ENCODE measurements around the gene ZNF428. TPM values are rescaled to one million over a fixed set of nuclear protein-coding genes. Genes with fewer than 3 reads are reported as not detected.

The ZNF428 gene
- total and polyA plus RNA-seq, 9 donors, result 11.6 to 69.0 (median 43.1) TPM

GRCh38 chr19:43562226-43562697 is 57.2 kb downstream of the ZNF428 start:
- no peak for DNase-seq
- no peaks in the 10 kb centered on the region for H3K27me3 ChIP-seq
- intact Hi-C loops (cut with DNase I), result no loop called here
- H3K4me3 ChIP-seq, result no peak overlapping the region
- H3K27ac ChIP-seq, result no peak overlapping the region
- H3K4me1 ChIP-seq (ENCODE audit: insufficient read depth), result peaks cover 3% of the 10 kb centered on the region
- 83 to 91% (median 86%) methylated on average over 6 of the region's 6 CpGs for WGBS, 3 donors
- H3K36me3 ChIP-seq, result no peaks in the 10 kb centered on the region
- TF ChIP-seq CTCF (IDR thresholded peaks at IDR 0.05), result no peak
- TF ChIP-seq POLR2A (IDR thresholded peaks at IDR 0.05), result no peak
- TF ChIP-seq EP300 (IDR thresholded peaks at IDR 0.05), result no peak
- H3K9me3 ChIP-seq, result no peaks in the 10 kb centered on the region

GRCh38 chr19:43561139-43561970 is 58.1 kb downstream of the ZNF428 start:
- no peaks in the 10 kb centered on the region for H3K36me3 ChIP-seq
- intact Hi-C loops (cut with DNase I), result no loop called here
- no peak overlapping the region for H3K4me3 ChIP-seq
- H3K4me1 ChIP-seq (ENCODE audit: insufficient read depth), result peaks cover 3% of the 10 kb centered on the region
- 91 to 96% (median 94%) methylated on average over 12 of the region's 12 CpGs for WGBS, 3 donors
- DNase-seq, result no peak
- H3K27ac ChIP-seq, result no peak overlapping the region
- no peaks in the 10 kb centered on the region for H3K9me3 ChIP-seq
- TF ChIP-seq CTCF (IDR thresholded peaks at IDR 0.05), result no peak
- TF ChIP-seq POLR2A (IDR thresholded peaks at IDR 0.05), result no peak
- no peak for TF ChIP-seq EP300 (IDR thresholded peaks at IDR 0.05)
- no peaks in the 10 kb centered on the region for H3K27me3 ChIP-seq

- Histone ChIP-seq H3K4me3 (no peak overlapping the region), H3K4me1 (ENCODE audit: insufficient read depth) (peaks cover 3% of the 10 kb centered on the region), H3K36me3 (no peaks in the 10 kb centered on the region), H3K27ac (no peak overlapping the region), H3K9me3 (no peaks in the 10 kb centered on the region), H3K27me3 (no peaks in the 10 kb centered on the region)
- intact Hi-C loops (cut with DNase I), result no loop called here
- DNase-seq, result no peak
- WGBS, 3 donors, result 83 to 88% (median 83%) methylated on average over 6 of the region's 6 CpGs
- TF ChIP-seq EP300 (IDR thresholded peaks at IDR 0.05) (no peak), CTCF (IDR thresholded peaks at IDR 0.05) (no peak), POLR2A (IDR thresholded peaks at IDR 0.05) (no peak)
These were observed 58.7 kb downstream of the ZNF428 start for GRCh38 chr19:43560687-43561086.

Small RNA genes within 50 kb of the gene (small RNA-seq; reads per million reads assigned to genes)
- gene RN7SL368P, result not detected

Other genes starting within 250 kb of the ZNF428 start
- not detected for gene TEX101, start 204.7 kb downstream of the ZNF428 start, total RNA-seq
- not detected for gene TEX101, start 204.7 kb downstream of the ZNF428 start, polyA plus RNA-seq
- 10 to 100 TPM in 1 of 7 donors, 1 to 10 TPM in 6; 2.5 to 15.1 (median 6.8) TPM for gene LYPD3, start 154.0 kb downstream of the ZNF428 start, total RNA-seq
- gene LYPD3, start 154.0 kb downstream of the ZNF428 start, polyA plus RNA-seq, result 1 to 10 TPM; 1.8 to 4.0 TPM
- 10 to 100 TPM; 14.5 to 29.7 (median 21.8) TPM for gene PHLDB3, start 114.9 kb downstream of the ZNF428 start, total RNA-seq
- 10 to 100 TPM in 1 of 2 donors, 1 to 10 TPM in 1; 1.4 to 14.7 TPM for gene PHLDB3, start 114.9 kb downstream of the ZNF428 start, polyA plus RNA-seq
- 10 to 100 TPM; 16.1 to 28.5 (median 22.5) TPM for gene ETHE1, start 92.4 kb downstream of the ZNF428 start, total RNA-seq
- 10 to 100 TPM; 25.0 to 28.7 TPM for gene ETHE1, start 92.4 kb downstream of the ZNF428 start, polyA plus RNA-seq
- 1 to 10 TPM; 1.3 to 5.9 (median 3.9) TPM for gene ZNF575, start 86.4 kb downstream of the ZNF428 start, total RNA-seq
- gene ZNF575, start 86.4 kb downstream of the ZNF428 start, polyA plus RNA-seq, result 1 to 10 TPM; 1.2 to 1.7 TPM
- 10 to 100 TPM; 19.0 to 39.9 (median 28.4) TPM for gene XRCC1, start 44.1 kb downstream of the ZNF428 start, total RNA-seq
- 10 to 100 TPM; 16.8 to 37.7 TPM for gene XRCC1, start 44.1 kb downstream of the ZNF428 start, polyA plus RNA-seq
- 10 to 100 TPM; 10.6 to 22.3 (median 17.7) TPM for gene PINLYP, start 43.8 kb downstream of the ZNF428 start, total RNA-seq
- 10 to 100 TPM; 25.5 to 29.9 TPM for gene PINLYP, start 43.8 kb downstream of the ZNF428 start, polyA plus RNA-seq
- gene IRGQ, start 23.5 kb downstream of the ZNF428 start, total RNA-seq, result 10 to 100 TPM; 11.6 to 25.8 (median 19.8) TPM
- 10 to 100 TPM in 1 of 2 donors, 1 to 10 TPM in 1; 5.4 to 10.5 TPM for gene IRGQ, start 23.5 kb downstream of the ZNF428 start, polyA plus RNA-seq
- 10 to 100 TPM; 11.5 to 22.4 (median 16.9) TPM for gene ZNF576, start 23.0 kb downstream of the ZNF428 start, total RNA-seq
- 10 to 100 TPM in 1 of 2 donors, 1 to 10 TPM in 1; 8.6 to 16.6 TPM for gene ZNF576, start 23.0 kb downstream of the ZNF428 start, polyA plus RNA-seq
- gene SRRM5, start 7.5 kb downstream of the ZNF428 start, total RNA-seq, result under 1 TPM; 0.10 to 0.73 (median 0.33) TPM
- gene SRRM5, start 7.5 kb downstream of the ZNF428 start, polyA plus RNA-seq, result under 1 TPM; 0.25 to 0.50 TPM
- gene CADM4, start 20.2 kb upstream of the ZNF428 start, total RNA-seq, result 10 to 100 TPM in 6 of 7 donors, 1 to 10 TPM in 1; 8.2 to 24.3 (median 11.3) TPM
- 10 to 100 TPM in 1 of 2 donors, 1 to 10 TPM in 1; 6.2 to 17.8 TPM for gene CADM4, start 20.2 kb upstream of the ZNF428 start, polyA plus RNA-seq
- gene PLAUR, start 50.5 kb upstream of the ZNF428 start, total RNA-seq, result 100 to 1,000 TPM in 1 of 7 donors, 10 to 100 TPM in 5, 1 to 10 TPM in 1; 9.4 to 112 (median 22.1) TPM
- gene PLAUR, start 50.5 kb upstream of the ZNF428 start, polyA plus RNA-seq, result 10 to 100 TPM in 1 of 2 donors, 1 to 10 TPM in 1; 9.5 to 13.4 TPM
- not detected for gene IRGC, start 96.4 kb upstream of the ZNF428 start, total RNA-seq
- not detected for gene IRGC, start 96.4 kb upstream of the ZNF428 start, polyA plus RNA-seq
- gene SMG9, start 135.3 kb upstream of the ZNF428 start, total RNA-seq, result 10 to 100 TPM; 13.9 to 34.8 (median 24.2) TPM
- 10 to 100 TPM; 15.7 to 15.9 TPM for gene SMG9, start 135.3 kb upstream of the ZNF428 start, polyA plus RNA-seq
- gene KCNN4, start 161.3 kb upstream of the ZNF428 start, total RNA-seq, result 1 to 10 TPM in 5 of 7 donors, under 1 TPM in 2; 0.61 to 9.1 (median 2.6) TPM
- under 1 TPM; 0.28 to 0.71 TPM for gene KCNN4, start 161.3 kb upstream of the ZNF428 start, polyA plus RNA-seq
- 1 to 10 TPM in 2 of 7 donors, under 1 TPM in 5; 0.25 to 1.9 (median 0.79) TPM for gene LYPD5, start 182.8 kb upstream of the ZNF428 start, total RNA-seq
- gene LYPD5, start 182.8 kb upstream of the ZNF428 start, polyA plus RNA-seq, result 1 to 10 TPM in 1 of 2 donors, under 1 TPM in 1; 0.27 to 1.9 TPM
- 10 to 100 TPM in 5 of 7 donors, 1 to 10 TPM in 2; 8.2 to 14.6 (median 11.9) TPM for gene ZNF283, start 207.7 kb upstream of the ZNF428 start, total RNA-seq
- gene ZNF283, start 207.7 kb upstream of the ZNF428 start, polyA plus RNA-seq, result 1 to 10 TPM; 3.2 to 7.3 TPM

Data from ovary (tissue), 9 donors.